HEK293T (cell line): ENCODE measurements around the gene TAL1.
"Not testable (repeated sequence)": the region's sequence is repeated elsewhere in the genome, so short reads cannot be mapped to it uniquely, and the experiment has no call there.

Source experiments
- CTCF ChIA-PET: fragments of 350-600 bp; formaldehyde crosslinking; extraction: SDS; loops from one replicate; lab custom pipeline; 2021; ENCODE audit warnings: antibody characterized with exemption, inconsistent platforms; lab: Yijun Ruan, JAX
- POLR2A ChIA-PET: fragments of 350-600 bp; formaldehyde crosslinking; extraction: SDS; loops from one replicate; lab custom pipeline; 2020; ENCODE audit warnings: antibody characterized with exemption, inconsistent platforms; lab: Yijun Ruan, JAX
- DNase-seq: peaks from one replicate; pipeline ENCODE4 v3.0.0; 2012; ENCODE audit warnings: mixed read lengths; ENCODE audit errors: extremely low spot score
- ARNT ChIP-seq: fragments of 450-650 bp; IDR thresholded peaks from 2 replicates; pipeline ENCODE4 v1.6.1; 2017; ENCODE audit warnings: mild to moderate bottlenecking
- BHLHE40 ChIP-seq: fragments of 450-650 bp; IDR thresholded peaks from 2 replicates; pipeline ENCODE4 v1.6.1; 2016; ENCODE audit warnings: mild to moderate bottlenecking, moderate library complexity, borderline replicate concordance
- CTBP1 ChIP-seq: fragments of 450-650 bp; IDR thresholded peaks from 2 replicates; pipeline ENCODE4 v1.6.1; 2016; ENCODE audit warnings: borderline replicate concordance
- ELF4 ChIP-seq: fragments of 450-650 bp; IDR thresholded peaks from 2 replicates; pipeline ENCODE4 v1.6.1; 2017; ENCODE audit warnings: antibody characterized with exemption
- FOXA1 ChIP-seq: fragments of 450-650 bp; IDR thresholded peaks from 2 replicates; pipeline ENCODE4 v1.6.1; 2016; ENCODE audit warnings: mild to moderate bottlenecking
- FOXK2 ChIP-seq: fragments of 450-650 bp; IDR thresholded peaks from 2 replicates; pipeline ENCODE4 v1.6.1; 2016; ENCODE audit warnings: mild to moderate bottlenecking
- FOXM1 ChIP-seq: fragments of 450-650 bp; IDR thresholded peaks from 2 replicates; pipeline ENCODE4 v1.6.1; 2017; ENCODE audit warnings: mild to moderate bottlenecking, borderline replicate concordance
- HDGF ChIP-seq: fragments of 450-650 bp; IDR thresholded peaks from 2 replicates; pipeline ENCODE4 v1.6.1; 2017; ENCODE audit warnings: antibody characterized with exemption, borderline replicate concordance
- L3MBTL2 ChIP-seq: fragments of 450-650 bp; conservative IDR thresholded peaks from 2 replicates; pipeline ENCODE4 v1.6.1; 2016; ENCODE audit warnings: mild to moderate bottlenecking
- LEF1 ChIP-seq: fragments of 450-650 bp; IDR thresholded peaks from 2 replicates; pipeline ENCODE4 v1.6.1; 2017; ENCODE audit warnings: mild to moderate bottlenecking, borderline replicate concordance
- NFRKB ChIP-seq: fragments of 450-650 bp; IDR thresholded peaks from 2 replicates; pipeline ENCODE4 v1.6.1; 2016; ENCODE audit warnings: mild to moderate bottlenecking, moderate library complexity
- SP1 ChIP-seq: fragments of 450-650 bp; IDR thresholded peaks from 2 replicates; pipeline ENCODE4 v1.6.1; 2017
- SUZ12 ChIP-seq: fragments of 450-650 bp; IDR thresholded peaks from 2 replicates; pipeline ENCODE4 v1.6.1; 2016; ENCODE audit warnings: mild to moderate bottlenecking
- TARDBP ChIP-seq: fragments of 450-650 bp; IDR thresholded peaks from 2 replicates; pipeline ENCODE4 v1.6.1; 2016
- ZNF384 ChIP-seq: fragments of 450-650 bp; IDR thresholded peaks from 2 replicates; pipeline ENCODE4 v1.6.1; 2016
- TF ChIP-seq, protein P1 (sequence below): fragments of 450-650 bp; IDR thresholded peaks from 2 replicates; pipeline ENCODE4 v1.6.1; 2016

Gene TAL1

DNA sequence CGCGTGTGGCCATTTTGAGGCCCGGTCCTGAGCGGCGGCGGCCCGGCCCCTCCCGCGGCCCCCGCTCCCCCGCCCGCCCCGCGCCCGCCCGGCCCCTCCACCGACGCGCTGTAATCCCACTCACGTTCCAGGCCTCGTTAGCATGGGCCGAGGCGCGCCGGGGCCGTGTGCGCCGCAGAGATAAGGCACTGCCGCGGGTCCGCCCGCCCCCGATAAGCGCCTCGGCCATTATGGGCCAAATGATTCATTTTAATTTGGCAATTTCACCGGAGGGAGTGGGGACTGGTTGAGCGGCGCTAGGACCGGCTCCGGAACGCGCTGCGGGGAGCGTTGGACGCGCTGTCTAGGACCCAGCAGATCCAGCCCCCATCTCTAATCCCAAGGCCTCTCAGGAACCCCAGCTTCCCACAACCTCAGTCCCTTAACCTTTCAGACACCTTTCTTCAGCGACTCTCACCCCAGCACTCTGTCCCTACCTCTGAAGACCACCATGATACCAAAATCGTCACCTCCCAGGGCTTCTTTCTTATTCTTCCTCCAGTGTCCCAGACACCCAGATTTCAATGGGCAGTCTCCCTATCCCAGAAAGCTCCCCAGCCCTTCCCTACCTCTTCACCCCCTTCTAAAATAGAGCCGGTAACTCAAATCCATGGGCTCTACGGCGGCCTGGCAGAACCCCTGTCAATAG, at the start of gene TAL1:
Gene TAL1 (minus strand): TSS at position 39 of the 688 bp plus-strand sequence. CDS start 6,337 bp downstream, outside the sequence.
- no peak for DNase-seq
- TF ChIP-seq CTBP1 = no peak
- TF ChIP-seq ZNF384 = no peak
- TF ChIP-seq FOXA1 = no peak
- no peak for TF ChIP-seq SUZ12
- TF ChIP-seq ELF4 = no peak
- no peak for TF ChIP-seq SP1
- no peak for TF ChIP-seq TARDBP
- TF ChIP-seq HDGF = no peak
- TF ChIP-seq BHLHE40 = no peak
- TF ChIP-seq L3MBTL2 = no peak
- CTCF ChIA-PET = no interaction called here
- POLR2A ChIA-PET = no interaction called here

DNA sequence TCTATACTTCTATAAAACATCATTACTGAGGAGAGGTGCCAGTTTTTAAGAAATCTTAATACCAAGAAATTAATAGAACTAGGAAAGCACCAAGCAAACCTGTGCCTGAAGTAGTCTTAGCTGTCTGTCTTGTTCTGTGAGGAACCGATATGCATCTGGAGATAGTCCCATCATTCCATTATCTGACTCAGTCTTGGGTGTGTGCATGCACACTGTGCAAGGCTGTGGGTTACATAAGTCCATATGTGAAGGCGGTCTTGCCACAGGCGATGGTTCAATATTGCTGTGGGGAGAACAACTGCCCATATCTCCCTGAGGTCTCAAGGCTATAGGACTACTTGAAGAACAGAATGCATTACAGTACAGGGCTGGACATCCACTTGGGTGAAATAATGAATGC, 48.1 kb upstream of the TAL1 start:
- ChIA-PET CTCF (no interaction called here), POLR2A (no interaction called here)
- no peak for TF ChIP-seq L3MBTL2
- no peak for TF ChIP-seq SUZ12
- TF ChIP-seq ZNF384 = no peak
- no peak for TF ChIP-seq BHLHE40
- TF ChIP-seq NFRKB = no peak
- no peak for TF ChIP-seq TARDBP
- no peak for TF ChIP-seq FOXA1
- no peak for TF ChIP-seq FOXM1
- TF ChIP-seq ARNT = no peak
- TF ChIP-seq LEF1 = no peak
- no peak for TF ChIP-seq HDGF
- no peak for TF ChIP-seq CTBP1
- no peak for TF ChIP-seq ELF4
- TF ChIP-seq, protein P1, sequence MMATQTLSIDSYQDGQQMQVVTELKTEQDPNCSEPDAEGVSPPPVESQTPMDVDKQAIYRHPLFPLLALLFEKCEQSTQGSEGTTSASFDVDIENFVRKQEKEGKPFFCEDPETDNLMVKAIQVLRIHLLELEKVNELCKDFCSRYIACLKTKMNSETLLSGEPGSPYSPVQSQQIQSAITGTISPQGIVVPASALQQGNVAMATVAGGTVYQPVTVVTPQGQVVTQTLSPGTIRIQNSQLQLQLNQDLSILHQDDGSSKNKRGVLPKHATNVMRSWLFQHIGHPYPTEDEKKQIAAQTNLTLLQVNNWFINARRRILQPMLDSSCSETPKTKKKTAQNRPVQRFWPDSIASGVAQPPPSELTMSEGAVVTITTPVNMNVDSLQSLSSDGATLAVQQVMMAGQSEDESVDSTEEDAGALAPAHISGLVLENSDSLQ = no peak
- TF ChIP-seq SP1 = no peak
- no peak for TF ChIP-seq FOXK2

DNA sequence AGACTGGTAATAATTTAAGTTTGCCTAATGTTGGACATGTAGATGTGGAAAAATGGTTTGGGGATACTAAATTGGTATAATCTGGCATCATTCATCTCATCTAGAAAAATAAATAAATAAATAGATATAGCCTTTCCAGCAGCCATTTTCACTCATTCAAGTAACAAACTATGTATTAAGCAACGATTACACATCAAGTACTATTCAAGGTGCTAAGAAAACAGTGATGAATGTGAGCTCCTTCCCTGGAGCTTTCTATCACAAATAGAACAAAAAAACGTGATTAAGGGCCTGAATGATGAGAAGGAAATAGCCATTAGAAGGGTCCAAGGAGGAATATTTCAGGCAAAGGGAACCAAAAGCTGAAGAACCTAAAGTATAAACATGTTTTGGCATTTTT, 44.8 kb upstream of the TAL1 start:
- TF ChIP-seq ARNT (no peak), SUZ12 (no peak), HDGF (no peak), FOXA1 (no peak), FOXM1 (no peak), BHLHE40 (no peak), ELF4 (no peak), CTBP1 (no peak), SP1 (no peak), L3MBTL2 (no peak), NFRKB (no peak), FOXK2 (no peak), LEF1 (no peak), ZNF384 (no peak), TARDBP (no peak)
- TF ChIP-seq, protein P1 = no peak
- ChIA-PET CTCF (no interaction called here), POLR2A (no interaction called here)
- DNase-seq = no peak

More for the DNA sequence above, 48.1 kb upstream of the TAL1 start:
- DNase-seq = no peak

DNA sequence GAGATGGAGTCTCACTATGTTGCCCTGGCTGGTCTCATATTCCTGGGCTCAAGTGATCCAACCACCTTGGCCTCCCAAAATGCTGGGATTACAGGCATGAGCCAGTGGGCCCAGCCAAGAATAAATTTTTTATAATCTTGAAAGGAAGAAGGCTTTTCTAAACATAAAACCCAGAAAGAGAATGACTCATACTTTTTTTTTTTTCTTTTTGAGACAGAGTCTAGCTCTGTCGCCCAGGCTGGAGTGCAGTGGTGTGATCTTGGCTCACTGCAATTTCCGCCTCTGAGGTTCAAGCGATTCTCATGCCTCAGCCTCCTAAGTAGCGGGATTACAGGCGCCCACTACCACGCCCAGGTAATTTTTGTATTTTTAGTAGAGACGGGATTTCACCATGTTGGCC, 43.8 kb upstream of the TAL1 start:
- DNase-seq, CTCF ChIA-PET, POLR2A ChIA-PET: not testable (repeated sequence)

DNA sequence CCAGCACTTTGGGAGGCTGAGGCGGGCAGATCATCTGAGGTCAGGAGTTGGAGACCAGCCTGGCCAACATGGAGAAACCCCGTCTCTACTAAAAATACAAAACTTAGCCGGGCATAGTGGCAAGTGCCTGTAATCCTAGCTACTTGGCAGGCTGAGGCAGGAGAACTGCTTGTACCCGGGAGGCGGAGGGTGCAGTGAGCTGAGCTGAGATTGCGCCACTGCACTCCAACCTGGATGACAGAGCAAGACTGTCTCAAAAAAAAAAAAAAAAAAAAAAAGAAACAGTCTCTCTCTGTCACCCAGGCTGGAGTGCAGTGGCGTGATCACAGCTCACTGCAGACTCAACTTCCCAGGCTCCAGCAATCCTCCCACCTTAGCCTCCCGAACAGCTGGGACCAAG, 33.5 kb upstream of the TAL1 start:
- POLR2A ChIA-PET, DNase-seq, CTCF ChIA-PET: not testable (repeated sequence)

DNA sequence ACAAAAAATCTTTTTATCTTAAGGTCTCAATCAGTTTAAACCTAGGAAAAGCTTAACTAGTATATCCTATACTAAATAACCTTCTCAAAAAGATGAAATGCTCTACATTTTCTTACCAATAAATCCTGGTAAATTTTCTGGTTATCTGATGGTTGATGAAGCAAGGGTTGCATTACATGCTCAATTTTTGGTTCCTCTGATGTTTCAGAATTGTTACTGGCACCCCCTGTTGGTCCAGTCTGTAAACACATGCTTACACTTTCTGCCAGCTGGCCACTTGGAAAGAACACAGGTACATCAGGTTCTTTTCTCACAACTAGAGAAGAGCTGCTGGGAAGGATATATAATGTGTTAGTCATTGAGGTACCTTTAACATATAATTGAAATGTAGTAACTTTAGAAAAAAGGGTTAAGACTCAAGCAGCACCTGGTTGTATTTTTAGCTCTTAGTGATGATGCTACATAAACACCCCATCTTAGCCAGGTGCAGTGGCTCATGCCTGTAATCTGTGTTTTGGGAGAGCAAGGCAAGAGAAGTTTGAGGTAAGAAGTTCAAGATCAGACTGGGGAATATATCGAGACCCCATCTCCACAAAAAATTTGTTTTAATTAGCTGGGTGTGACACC, 30.9 kb upstream of the TAL1 start:
- POLR2A ChIA-PET = interaction anchor here (0.9 to 2.1 kb wide), 2 partner anchors 51 to 83 kb away, joined by 4 to 19 read pairs; partner anchors contain the start of gene STIL
- peak; percentile 57 for DNase-seq
- CTCF ChIA-PET = interaction anchor here (0.7 to 2.9 kb wide), 14 partner anchors 9 to 618 kb away, joined by 3 to 39 read pairs (median 5); partner anchors contain the start of gene PDZK1IP1
- TF ChIP-seq NFRKB (no peak), FOXM1 (no peak), L3MBTL2 (no peak), FOXA1 (no peak), TARDBP (no peak), SP1 (no peak), ZNF384 (no peak), ELF4 (no peak), BHLHE40 (no peak), CTBP1 (no peak), SUZ12 (no peak), ARNT (no peak), FOXK2 (no peak), LEF1 (no peak), HDGF (no peak)
- TF ChIP-seq, protein P1 = no peak
